AG04450 (cell line): Measurements from ENCODE around the gene TMEM62. TPM values are rescaled to one million over a fixed set of nuclear protein-coding genes. Genes with fewer than 3 reads are reported as not detected.

ENCODE experiments used
- CTCF ChIA-PET: fragments of 300-600, 350-600 bp; formaldehyde crosslinking; extraction: SDS; loops from one replicate; lab custom pipeline; 2022; ENCODE audit warnings: antibody characterized with exemption, inconsistent platforms; lab: Charles Lee
- POLR2A ChIA-PET: fragments of 350-600 bp; formaldehyde crosslinking; extraction: SDS; loops from one replicate; lab custom pipeline; 2021; ENCODE audit warnings: antibody characterized with exemption, inconsistent platforms; lab: Yijun Ruan, JAX
- DNase-seq: peaks from one replicate; pipeline ENCODE4 v3.0.0-alpha.2; 2011; ENCODE audit warnings: low read depth, low spot score
- H3K27ac ChIP-seq: one replicate; pipeline ENCODE4 v1.5.1; 2012; ENCODE audit warnings: low read depth, low read length, control low read depth
- H3K27me3 ChIP-seq: one replicate; pipeline ENCODE4 v1.6.0; 2012; ENCODE audit warnings: low read length; ENCODE audit not compliant: control insufficient read depth, insufficient read depth
- H3K4me3 ChIP-seq: 2 replicates; pipeline ENCODE4 v1.5.1; 2011; ENCODE audit warnings: mild to moderate bottlenecking, low read depth, low read length, control low read depth
- H3K9me3 ChIP-seq: 2 replicates; pipeline ENCODE4 v1.5.1; 2012; ENCODE audit warnings: low read length; ENCODE audit not compliant: control insufficient read depth, insufficient read depth
- CTCF ChIP-seq: IDR thresholded peaks from 2 replicates; pipeline ENCODE4 v1.5.1; 2011; ENCODE audit warnings: low read depth, low read length, control low read depth, inconsistent platforms
- polyA plus RNA-seq: library from polyadenylated mRNA; depleted of rRNA; stranded (reverse); fragments of >200 nt; gene quantifications from 2 replicates; pipeline ENCODE4 v1.2.3, GENCODE V29; 2011

The TMEM62 gene
- polyA plus RNA-seq, 1 experiment, result 4.3 TPM

GRCh38 chr15:43198992-43199391 lies 65.6 kb downstream of the TMEM62 start:
- ChIA-PET POLR2A (no interaction called here), CTCF (no interaction called here)
- no peak for TF ChIP-seq CTCF
- Histone ChIP-seq H3K4me3 (no peak overlapping the region), H3K9me3 (peaks cover 5% of the 10 kb centered on the region; the same call in 1 of the 2 replicates), H3K27me3 (peaks cover 6% of the 10 kb centered on the region), H3K27ac (no peak overlapping the region)
- DNase-seq, result no peak

GRCh38 chr15:43199945-43200488 lies 66.6 kb downstream of the TMEM62 start:
- DNase-seq, result no peak
- no peak for TF ChIP-seq CTCF
- Histone ChIP-seq H3K9me3 (peaks cover 5% of the 10 kb centered on the region; the same call in 1 of the 2 replicates), H3K4me3 (no peak overlapping the region), H3K27ac (no peak overlapping the region), H3K27me3 (peaks cover 6% of the 10 kb centered on the region)
- CTCF ChIA-PET, result no interaction called here
- POLR2A ChIA-PET, result no interaction called here

- H3K27me3 ChIP-seq, result peaks cover 37% of the 10 kb centered on the region
- peak; percentile 37 for DNase-seq
- POLR2A ChIA-PET, result interaction anchor here (0.6 kb wide), 1 partner anchor 10 kb away, joined by 3 read pairs; no protein-coding TSS in a partner anchor
Observed at GRCh38 chr15:43204016-43204901, 70.9 kb downstream of the TMEM62 start.

GRCh38 chr15:43206054-43206453 lies 72.7 kb downstream of the TMEM62 start:
- Histone ChIP-seq H3K27me3 (peaks cover 53% of the 10 kb centered on the region), H3K4me3 (no peak overlapping the region), H3K27ac (no peak overlapping the region), H3K9me3 (no peaks in the 10 kb centered on the region)
- ChIA-PET POLR2A (no interaction called here), CTCF (no interaction called here)
- no peak for TF ChIP-seq CTCF
- no peak for DNase-seq

More at GRCh38 chr15:43204016-43204901, 70.9 kb downstream of the TMEM62 start:
- H3K9me3 ChIP-seq, result no peaks in the 10 kb centered on the region
- CTCF ChIA-PET, result interaction anchor here (0.6 to 3.3 kb wide), 20 partner anchors 9 to 152 kb away, joined by 3 to 25 read pairs (median 4); partner anchors contain the start of gene CCNDBP1
- no peak overlapping the region for H3K27ac ChIP-seq
- no peak overlapping the region for H3K4me3 ChIP-seq
- TF ChIP-seq CTCF, result peak; percentile 72

- DNase-seq, result no peak
- H3K4me3 ChIP-seq, result no peak overlapping the region
- H3K9me3 ChIP-seq, result no peaks in the 10 kb centered on the region
- ChIA-PET POLR2A (no interaction called here), CTCF (interaction anchor here (1.1 kb wide), 1 partner anchor 78 kb away, joined by 6 read pairs; no protein-coding TSS in a partner anchor)
- no peak for TF ChIP-seq CTCF
- H3K27me3 ChIP-seq, result peaks cover 54% of the 10 kb centered on the region
- H3K27ac ChIP-seq, result no peak overlapping the region
Observed at GRCh38 chr15:43207024-43207423, 73.6 kb downstream of the TMEM62 start.
